Mesendoderm (in vitro differentiated cells): Measurements from ENCODE around the gene PTDSS2.

Experiments used
- DNase-seq: peaks from one replicate; pipeline ENCODE4 v3.0.0; 2013
- H2AK5ac ChIP-seq: 2 replicates; pipeline ENCODE4 v1.6.1; 2013; ENCODE audit warnings: low read length, inconsistent platforms
- H2BK120ac ChIP-seq: 2 replicates; pipeline ENCODE4 v1.6.1; 2013; ENCODE audit warnings: low read depth, mild to moderate bottlenecking, low read length, moderate library complexity, mixed read lengths
- H2BK15ac ChIP-seq: replicated peaks from 2 replicates; pipeline ENCODE4 v1.6.1; 2013; ENCODE audit warnings: low read depth, mild to moderate bottlenecking, moderate library complexity
- H2BK5ac ChIP-seq: 2 replicates; pipeline ENCODE4 v1.6.1; 2013; ENCODE audit warnings: low read length, inconsistent platforms
- H3K18ac ChIP-seq: 2 replicates; pipeline ENCODE4 v1.6.1; 2013; ENCODE audit warnings: mild to moderate bottlenecking, low read length, mixed read lengths
- H3K23ac ChIP-seq: one replicate; pipeline ENCODE4 v1.6.1; 2013; ENCODE audit warnings: low read length
- H3K27ac ChIP-seq: 2 replicates; pipeline ENCODE4 v1.5.1; 2013; ENCODE audit warnings: low read depth, mild to moderate bottlenecking, inconsistent platforms, low read length, moderate library complexity
- H3K27me3 ChIP-seq: 2 replicates; pipeline ENCODE4 v1.6.1; 2013; ENCODE audit warnings: low read length, control low read depth, mild to moderate bottlenecking, inconsistent platforms; ENCODE audit not compliant: insufficient read depth, poor library complexity
- H3K36me3 ChIP-seq: 2 replicates; pipeline ENCODE4 v1.6.1; 2013; ENCODE audit warnings: low read length, inconsistent platforms; ENCODE audit not compliant: control insufficient read depth, insufficient read depth
- H3K4ac ChIP-seq: one replicate; pipeline ENCODE4 v1.6.1; 2013; ENCODE audit warnings: low read depth, mild to moderate bottlenecking, low read length, moderate library complexity
- H3K4me1 ChIP-seq: 2 replicates; pipeline ENCODE4 v1.6.1; 2013; ENCODE audit warnings: low read depth, low read length, inconsistent platforms; ENCODE audit not compliant: control insufficient read depth
- H3K4me2 ChIP-seq: 2 replicates; pipeline ENCODE4 v1.6.1; 2013; ENCODE audit warnings: low read length
- H3K4me3 ChIP-seq: 2 replicates; pipeline ENCODE4 v1.5.1; 2013; ENCODE audit warnings: mild to moderate bottlenecking, low read length
- H3K56ac ChIP-seq: one replicate; pipeline ENCODE4 v1.6.1; 2013; ENCODE audit warnings: low read length
- H3K79me1 ChIP-seq: 2 replicates; pipeline ENCODE4 v1.6.1; 2013; ENCODE audit warnings: low read length, inconsistent platforms
- H3K79me2 ChIP-seq: 2 replicates; pipeline ENCODE4 v1.6.1; 2013; ENCODE audit warnings: mild to moderate bottlenecking, low read length; ENCODE audit not compliant: control insufficient read depth, insufficient read depth
- H3K9ac ChIP-seq: 2 replicates; pipeline ENCODE4 v1.6.1; 2013; ENCODE audit warnings: low read length, inconsistent platforms
- H4K5ac ChIP-seq: one replicate; pipeline ENCODE4 v1.6.1; 2013; ENCODE audit warnings: low read length
- H4K8ac ChIP-seq: one replicate; pipeline ENCODE4 v1.6.1; 2013; ENCODE audit warnings: low read depth, mild to moderate bottlenecking, control low read depth, low read length, moderate library complexity
- WGBS: extraction: QIAGEN DNeasy Blood & Tissue Kit; methylation state at CpG from one replicate; pipeline ENCODE4 v1.1.7; 2013; ENCODE audit warnings: low lambda C conversion rate, missing lambda C conversion rate; ENCODE audit not compliant: insufficient coverage; ENCODE audit errors: extremely low coverage; 5-methylcytosine and 5-hydroxymethylcytosine counted together

The PTDSS2 gene

DNA sequence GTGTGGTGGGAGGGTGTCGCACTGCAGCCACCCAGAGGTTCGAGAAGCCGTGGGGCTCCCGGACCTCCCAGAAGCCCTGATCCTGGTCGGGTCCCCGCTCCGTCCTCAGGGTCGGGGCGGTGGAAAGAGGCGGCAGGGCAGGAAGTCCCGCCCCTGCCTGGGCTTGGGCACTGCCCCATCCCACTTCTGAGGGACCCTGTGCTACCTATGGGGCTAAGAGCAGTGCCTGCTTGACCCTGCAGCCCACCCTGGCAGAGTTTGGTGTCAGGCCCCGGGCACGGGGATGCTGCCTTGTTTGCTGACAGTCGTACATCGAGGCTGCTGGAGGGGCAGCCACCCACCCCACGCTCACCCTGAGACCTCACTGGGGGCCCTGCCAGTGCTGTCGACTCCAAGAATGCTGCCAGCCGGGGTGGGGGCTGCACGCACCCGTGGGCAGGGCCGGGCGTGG, 37.5 kb downstream of the PTDSS2 start:
- Histone ChIP-seq H2BK120ac (no peak overlapping the region), H2BK15ac (no peak overlapping the region), H3K4ac (no peak overlapping the region), H3K4me1 (no peaks in the 10 kb centered on the region), H3K23ac (no peak overlapping the region), H4K5ac (no peak overlapping the region), H3K36me3 (no peaks in the 10 kb centered on the region), H3K79me1 (peaks cover 9% of the 10 kb centered on the region), H3K56ac (no peak overlapping the region), H3K9ac (no peak overlapping the region), H3K4me3 (no peak overlapping the region), H3K27ac (no peak overlapping the region), H3K79me2 (peaks cover 4% of the 10 kb centered on the region), H3K4me2 (no peak overlapping the region), H4K8ac (no peak overlapping the region), H3K18ac (no peak overlapping the region), H2AK5ac (no peak overlapping the region), H2BK5ac (no peak overlapping the region), H3K27me3 (no peaks in the 10 kb centered on the region)
- WGBS, result no CpG with 5 or more reads among the region's 22 CpGs
- no peak for DNase-seq

GRCh38 chr11:488062-488461, 38.0 kb downstream of the PTDSS2 start:
- H3K4ac ChIP-seq, result no peak overlapping the region
- H3K27ac ChIP-seq, result no peak overlapping the region
- H2BK120ac ChIP-seq, result no peak overlapping the region
- no peak overlapping the region for H2AK5ac ChIP-seq
- H3K36me3 ChIP-seq, result no peaks in the 10 kb centered on the region
- no peaks in the 10 kb centered on the region for H3K27me3 ChIP-seq
- H4K8ac ChIP-seq, result no peak overlapping the region
- peaks cover 9% of the 10 kb centered on the region for H3K79me1 ChIP-seq
- H3K4me2 ChIP-seq, result no peak overlapping the region
- H3K23ac ChIP-seq, result no peak overlapping the region
- no peak overlapping the region for H3K4me3 ChIP-seq
- no peaks in the 10 kb centered on the region for H3K4me1 ChIP-seq
- no CpG with 5 or more reads among the region's 25 CpGs for WGBS
- no peak overlapping the region for H2BK15ac ChIP-seq
- no peak overlapping the region for H3K18ac ChIP-seq
- H3K56ac ChIP-seq, result no peak overlapping the region
- H2BK5ac ChIP-seq, result no peak overlapping the region
- no peak overlapping the region for H4K5ac ChIP-seq
- DNase-seq, result no peak
- H3K79me2 ChIP-seq, result peaks cover 4% of the 10 kb centered on the region
- H3K9ac ChIP-seq, result no peak overlapping the region

DNA sequence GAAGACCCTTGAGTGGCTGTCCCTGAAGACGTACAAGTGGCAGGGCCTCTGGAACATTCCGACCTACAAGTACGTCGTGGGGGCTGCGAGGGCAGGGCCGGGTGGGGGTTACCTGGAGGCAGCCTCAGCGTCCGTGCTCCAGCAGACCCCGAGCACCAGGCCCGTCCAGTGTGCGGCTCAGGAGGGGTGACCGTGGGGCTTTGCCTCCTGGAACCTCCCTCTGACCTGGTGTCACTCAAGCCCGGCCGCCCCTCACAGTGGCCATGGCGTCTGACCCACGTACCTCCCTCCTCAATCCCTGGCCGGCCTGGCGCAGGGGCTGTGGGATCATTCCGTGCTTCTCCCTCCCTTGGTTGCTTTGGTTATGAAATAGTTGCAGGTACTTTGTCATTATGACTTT, 38.5 kb downstream of the PTDSS2 start:
- Histone ChIP-seq H3K23ac (no peak overlapping the region), H4K5ac (no peak overlapping the region), H3K4me1 (no peaks in the 10 kb centered on the region), H3K4me2 (no peak overlapping the region), H3K9ac (no peak overlapping the region), H3K36me3 (no peaks in the 10 kb centered on the region), H3K4ac (no peak overlapping the region), H3K4me3 (no peak overlapping the region), H3K79me1 (peaks cover 9% of the 10 kb centered on the region), H3K27me3 (no peaks in the 10 kb centered on the region), H3K27ac (no peak overlapping the region), H3K18ac (no peak overlapping the region), H3K79me2 (peaks cover 4% of the 10 kb centered on the region), H2BK120ac (no peak overlapping the region), H2AK5ac (no peak overlapping the region), H2BK15ac (no peak overlapping the region), H4K8ac (no peak overlapping the region), H2BK5ac (no peak overlapping the region), H3K56ac (no peak overlapping the region)
- WGBS, result no CpG with 5 or more reads among the region's 19 CpGs
- DNase-seq, result no peak

GRCh38 chr11:488992-489391, 38.9 kb downstream of the PTDSS2 start:
- no peak overlapping the region for H2AK5ac ChIP-seq
- no peak overlapping the region for H2BK5ac ChIP-seq
- no peak overlapping the region for H3K4ac ChIP-seq
- no peak overlapping the region for H2BK120ac ChIP-seq
- no peak overlapping the region for H3K56ac ChIP-seq
- H3K36me3 ChIP-seq, result no peaks in the 10 kb centered on the region
- H3K27ac ChIP-seq, result no peak overlapping the region
- H3K4me3 ChIP-seq, result no peak overlapping the region
- H3K4me1 ChIP-seq, result no peaks in the 10 kb centered on the region
- H3K9ac ChIP-seq, result no peak overlapping the region
- H3K27me3 ChIP-seq, result no peaks in the 10 kb centered on the region
- no peak overlapping the region for H3K23ac ChIP-seq
- no peak overlapping the region for H2BK15ac ChIP-seq
- H3K79me1 ChIP-seq, result peaks cover 6% of the 10 kb centered on the region
- DNase-seq, result no peak
- no CpG with 5 or more reads among the region's 19 CpGs for WGBS
- H3K18ac ChIP-seq, result no peak overlapping the region
- peaks cover 4% of the 10 kb centered on the region for H3K79me2 ChIP-seq
- no peak overlapping the region for H4K8ac ChIP-seq
- no peak overlapping the region for H3K4me2 ChIP-seq
- no peak overlapping the region for H4K5ac ChIP-seq

DNA sequence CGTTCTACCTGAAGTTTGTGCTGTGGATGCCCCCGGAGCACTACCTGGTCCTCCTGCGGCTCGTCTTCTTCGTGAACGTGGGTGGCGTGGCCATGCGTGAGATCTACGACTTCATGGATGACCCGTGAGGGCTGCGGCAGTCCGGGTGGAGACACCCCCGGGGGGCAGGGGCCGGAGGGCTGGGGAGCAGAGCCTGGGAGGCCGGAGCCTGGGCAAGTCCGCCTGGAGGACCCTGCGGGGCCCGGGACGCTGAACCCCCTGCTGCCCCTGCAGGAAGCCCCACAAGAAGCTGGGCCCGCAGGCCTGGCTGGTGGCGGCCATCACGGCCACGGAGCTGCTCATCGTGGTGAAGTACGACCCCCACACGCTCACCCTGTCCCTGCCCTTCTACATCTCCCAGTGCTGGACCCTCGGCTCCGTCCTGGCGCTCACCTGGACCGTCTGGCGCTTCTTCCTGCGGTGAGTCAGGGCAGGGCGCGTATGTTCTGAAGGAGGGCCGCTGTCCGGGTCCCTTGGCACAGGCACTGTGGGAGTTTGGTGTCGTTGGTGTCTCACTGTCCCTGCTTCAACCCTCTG, 39.6 kb downstream of the PTDSS2 start:
- no peak overlapping the region for H2BK120ac ChIP-seq
- no peak overlapping the region for H2BK5ac ChIP-seq
- H3K23ac ChIP-seq, result no peak overlapping the region
- H2BK15ac ChIP-seq, result no peak overlapping the region
- H3K4me1 ChIP-seq, result no peaks in the 10 kb centered on the region
- H3K4me2 ChIP-seq, result no peak overlapping the region
- H3K18ac ChIP-seq, result no peak overlapping the region
- peaks cover under 1% of the 10 kb centered on the region for H3K36me3 ChIP-seq
- no peak overlapping the region for H4K8ac ChIP-seq
- H4K5ac ChIP-seq, result no peak overlapping the region
- peaks cover 2% of the 10 kb centered on the region for H3K79me1 ChIP-seq
- H3K27ac ChIP-seq, result no peak overlapping the region
- no CpG with 5 or more reads among the region's 37 CpGs for WGBS
- H3K4me3 ChIP-seq, result no peak overlapping the region
- no peak overlapping the region for H3K4ac ChIP-seq
- no peak overlapping the region for H3K9ac ChIP-seq
- no peaks in the 10 kb centered on the region for H3K27me3 ChIP-seq
- no peak overlapping the region for H3K56ac ChIP-seq
- no peak overlapping the region for H2AK5ac ChIP-seq
- no peak for DNase-seq
- H3K79me2 ChIP-seq, result no peaks in the 10 kb centered on the region
